NCI-H82 treated with DMSO at 0.1 percent for 48 hours (cell line): ENCODE results near the gene OR5K3.
"Not testable (repeated sequence)": the region's sequence is repeated elsewhere in the genome, so short reads cannot be mapped to it uniquely, and the experiment has no call there.

Experiments used
- DNase-seq: peaks from one replicate; lab custom pipeline; 2025; ENCODE audit not compliant: unreplicated experiment; lab: John Stamatoyannopoulos, UW

OR5K3 gene

GRCh38 chr3:98390366-98390765 is at the start of gene OR5K3:
Gene OR5K3 (plus strand): TSS chr3:98390666. CDS start chr3:98390666, 0 bp downstream.
- DNase-seq: no peak

GRCh38 chr3:98341758-98342157 is 48.7 kb upstream of the OR5K3 start:
- no peak for DNase-seq

GRCh38 chr3:98343647-98344507 is 46.6 kb upstream of the OR5K3 start:
- DNase-seq: peak; percentile 36

GRCh38 chr3:98350082-98350481 is 40.4 kb upstream of the OR5K3 start:
- DNase-seq: no peak

- DNase-seq: no peak
These were observed 36.9 kb upstream of the OR5K3 start, which contains the start of gene OR5K4 for GRCh38 chr3:98353554-98353953. Gene OR5K4 (plus strand): TSS chr3:98353854. CDS start chr3:98353854, 0 bp downstream.

GRCh38 chr3:98359250-98359649 is 31.2 kb upstream of the OR5K3 start:
- no peak for DNase-seq

GRCh38 chr3:98359993-98360675 is 30.3 kb upstream of the OR5K3 start:
- no peak for DNase-seq

GRCh38 chr3:98360681-98361080 is 29.8 kb upstream of the OR5K3 start:
- no peak for DNase-seq

GRCh38 chr3:98361289-98361688 is 29.2 kb upstream of the OR5K3 start:
- no peak for DNase-seq

- DNase-seq: no peak
These were observed 22.8 kb upstream of the OR5K3 start for GRCh38 chr3:98367464-98368246.

- no peak for DNase-seq
These were observed 19.3 kb upstream of the OR5K3 start for GRCh38 chr3:98371186-98371585.

GRCh38 chr3:98371853-98372252 is 18.6 kb upstream of the OR5K3 start:
- no peak for DNase-seq

- no peak for DNase-seq
These were observed 18.0 kb upstream of the OR5K3 start for GRCh38 chr3:98372445-98372844.

- no peak for DNase-seq
These were observed 13.8 kb upstream of the OR5K3 start for GRCh38 chr3:98376631-98377030.

- DNase-seq: no peak
These were observed 2.3 kb upstream of the OR5K3 start for GRCh38 chr3:98388147-98388546.

- no peak for DNase-seq
These were observed 4.6 kb downstream of the OR5K3 start for GRCh38 chr3:98395101-98395500.

GRCh38 chr3:98396482-98396881 is 6.0 kb downstream of the OR5K3 start:
- not testable (repeated sequence) for DNase-seq

GRCh38 chr3:98398513-98398912 is 8.0 kb downstream of the OR5K3 start:
- DNase-seq: no peak

- DNase-seq: no peak
These were observed 12.0 kb downstream of the OR5K3 start for GRCh38 chr3:98402507-98402906.

- DNase-seq: no peak
These were observed 13.5 kb downstream of the OR5K3 start for GRCh38 chr3:98404010-98404409.

- DNase-seq: no peak
These were observed 15.6 kb downstream of the OR5K3 start for GRCh38 chr3:98406034-98406433.
